ENCODE results near the gene CMIP.

Gene CMIP

GRCh38 chr16:81748476-81749198 lies 304.0 kb downstream of the CMIP start:
- no peak for DNase-seq (ENCODE audit: low read depth)

GRCh38 chr16:81752225-81752875 lies 307.7 kb downstream of the CMIP start:
- DNase-seq (ENCODE audit: low read depth): no peak

DNA sequence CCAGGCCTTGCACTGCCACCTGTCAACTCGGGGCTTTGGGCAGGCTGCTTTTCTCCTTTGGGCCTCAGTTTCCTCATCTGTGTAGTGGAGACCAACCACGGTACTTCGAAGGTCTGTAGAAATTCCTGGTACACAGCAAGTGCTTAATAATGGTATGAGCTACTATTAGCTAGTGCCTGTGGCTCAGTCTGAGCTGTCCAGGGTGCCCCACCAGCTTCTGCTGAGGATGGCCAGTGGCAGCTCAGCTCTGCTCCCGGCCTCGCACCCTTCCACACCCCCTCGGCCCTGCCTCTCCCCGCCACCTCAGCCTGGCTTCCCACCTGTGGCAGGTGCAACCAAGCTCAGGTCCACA lies 308.2 kb downstream of the CMIP start:
- DNase-seq (ENCODE audit: low read depth): no peak

DNA sequence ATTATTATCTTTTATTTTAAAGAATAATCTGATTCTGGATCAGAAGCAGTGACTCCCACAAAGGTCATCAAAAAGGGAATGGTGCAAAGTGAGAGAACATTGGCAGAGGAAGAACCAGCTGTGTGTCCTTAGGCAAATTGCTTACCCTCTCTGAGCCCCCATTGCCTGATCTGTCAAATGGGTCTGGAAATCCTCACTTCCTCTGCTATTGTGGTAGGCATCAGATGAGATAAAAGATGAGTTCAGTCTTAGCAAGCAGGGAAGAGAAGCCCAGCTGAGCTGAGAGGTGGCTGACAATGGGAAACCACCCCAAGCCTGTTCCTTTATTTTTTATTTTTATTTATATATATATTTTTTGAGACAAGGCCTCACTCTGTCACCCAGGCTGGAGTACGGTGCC lies 310.2 kb downstream of the CMIP start:
- DNase-seq (ENCODE audit: low read depth): no peak

- DNase-seq (ENCODE audit: low read depth): no peak
Observed at GRCh38 chr16:81755915-81756614, 311.5 kb downstream of the CMIP start.

DNA sequence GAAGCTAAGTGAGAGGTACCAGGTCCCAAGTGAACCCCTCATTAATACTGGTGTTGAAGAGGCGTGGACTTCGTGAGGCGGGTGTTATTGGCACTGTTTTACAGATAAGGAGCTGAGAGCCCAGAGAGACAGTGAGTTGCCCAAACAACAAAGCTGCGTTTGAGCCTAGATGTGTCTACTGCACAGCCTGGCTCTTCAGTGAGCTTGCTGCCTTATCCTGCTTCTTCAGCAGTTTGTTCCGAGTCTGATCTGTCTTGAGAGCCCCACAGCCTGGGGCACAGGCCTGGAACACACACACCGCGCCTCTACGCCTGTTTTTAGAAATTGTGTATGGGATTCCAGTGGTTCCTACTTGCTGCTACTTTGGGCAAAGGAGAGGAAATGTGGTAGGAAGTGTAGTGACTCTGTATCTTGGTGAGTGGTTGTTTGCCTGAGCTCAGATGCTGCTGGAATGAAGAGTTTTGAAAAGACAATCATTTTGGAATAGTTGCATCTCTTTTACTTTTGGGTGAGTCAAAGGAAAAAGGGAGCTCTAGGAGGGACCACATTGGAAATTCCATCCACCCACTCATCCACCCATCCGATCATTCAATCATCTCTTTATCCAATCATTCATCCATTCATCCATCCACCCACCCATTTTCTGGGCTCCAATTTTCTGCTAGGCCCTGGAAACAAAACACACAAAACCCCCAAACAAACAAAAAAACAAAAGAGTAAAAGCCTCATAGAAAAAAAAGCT lies 312.2 kb downstream of the CMIP start:
- no peak for DNase-seq (ENCODE audit: low read depth)

- no peak for DNase-seq (ENCODE audit: low read depth)
Observed at GRCh38 chr16:81758376-81758775, 313.8 kb downstream of the CMIP start.

All from HS-5 (cell line).